CD4-positive, alpha-beta T cell treated with Interleukin-12 subunit alpha and Interleukin-12 subunit beta, for 1 hour (primary cell): Measurements from ENCODE around the gene DOCK11.

ENCODE experiments used
- DNase-seq: peaks from one replicate; pipeline ENCODE4 v3.0.0-alpha.2; 2020

The DOCK11 gene

DNA sequence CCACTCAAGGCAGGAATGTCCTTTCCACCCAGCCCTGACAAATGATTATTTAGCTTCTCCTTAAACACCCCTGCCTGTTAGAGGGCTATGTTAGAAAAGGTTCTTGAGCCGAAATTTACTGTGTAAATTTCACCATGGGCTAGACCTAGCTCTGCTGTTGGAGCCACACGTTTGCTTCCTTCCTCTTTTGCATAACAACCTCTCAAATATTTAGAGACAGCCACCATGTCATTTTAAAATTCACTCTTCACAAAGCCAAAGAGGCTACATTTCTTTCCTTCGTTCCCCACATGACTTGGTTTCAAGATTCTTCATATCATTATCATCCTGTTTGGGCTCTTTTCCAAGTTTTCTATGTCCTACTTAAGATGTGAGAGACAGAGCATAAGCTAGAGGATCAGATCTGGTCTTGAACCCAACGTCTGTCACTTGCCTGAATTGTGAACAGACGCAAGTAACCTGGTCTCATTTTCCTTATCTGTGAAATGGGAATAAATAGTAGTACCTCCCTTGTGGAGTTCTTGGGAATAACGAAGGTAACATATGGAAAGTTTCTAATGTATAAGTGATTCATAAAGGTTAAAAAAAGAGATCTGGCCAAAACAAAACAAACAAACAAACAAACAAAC is 6.7 kb downstream of the DOCK11 start:
- no peak for DNase-seq

DNA sequence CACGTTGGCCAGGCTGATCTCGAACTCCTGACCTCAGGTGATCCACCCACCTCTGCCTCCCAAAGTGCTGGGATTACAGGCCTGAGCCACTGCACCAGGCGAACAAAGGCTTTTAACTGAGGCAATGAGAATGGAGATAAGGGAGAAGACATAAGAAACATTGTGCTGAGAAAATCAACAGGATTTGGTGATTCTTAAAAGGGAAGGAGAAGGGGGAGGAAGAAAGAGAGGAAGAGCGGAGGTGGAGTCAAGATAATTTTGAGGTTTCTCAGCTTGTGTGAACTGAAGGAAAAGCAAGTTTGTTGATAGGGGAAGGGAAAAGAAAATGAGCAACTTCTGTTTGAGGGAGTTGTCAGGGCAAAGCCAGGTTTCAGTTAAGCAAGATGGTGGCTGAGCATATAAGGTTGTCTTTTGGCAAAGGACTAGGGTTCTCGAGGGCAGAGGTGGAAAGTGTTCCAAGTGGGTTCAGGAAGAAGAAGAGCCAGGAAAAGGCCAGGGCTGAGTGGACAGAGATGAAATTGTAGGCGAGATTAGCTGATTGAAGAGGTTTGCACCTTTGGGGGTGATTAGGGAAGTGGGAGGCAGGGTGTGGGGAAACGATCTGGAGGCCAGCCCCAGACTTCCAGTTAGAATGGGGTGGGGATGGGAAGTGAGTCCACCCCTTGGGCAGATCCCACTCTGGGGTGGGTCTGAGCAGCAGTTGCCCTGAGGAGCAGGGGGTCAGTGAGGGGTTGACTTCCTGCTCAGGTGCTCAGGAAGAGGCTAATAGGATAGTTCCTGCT is 7.8 kb downstream of the DOCK11 start:
- no peak for DNase-seq

DNA sequence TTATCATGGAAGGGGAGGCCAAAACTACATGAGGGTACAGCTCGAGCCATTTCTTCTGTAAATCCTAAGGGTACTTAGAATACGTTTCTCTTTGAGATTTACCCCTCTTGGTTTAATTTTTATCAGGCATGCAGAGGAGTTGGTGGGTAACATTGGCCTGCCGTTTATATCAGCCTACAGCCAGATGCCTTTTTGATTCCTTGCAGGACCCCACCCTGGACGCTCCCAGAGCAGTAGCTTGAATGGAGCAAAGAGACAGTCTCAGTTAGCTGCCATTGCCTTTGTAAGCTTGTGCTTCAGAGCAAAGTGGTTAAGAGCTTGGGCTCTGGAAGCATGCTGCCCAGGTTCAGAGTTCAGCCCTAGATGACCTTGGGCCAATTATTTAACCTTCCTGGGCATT is 9.0 kb downstream of the DOCK11 start:
- no peak for DNase-seq

DNA sequence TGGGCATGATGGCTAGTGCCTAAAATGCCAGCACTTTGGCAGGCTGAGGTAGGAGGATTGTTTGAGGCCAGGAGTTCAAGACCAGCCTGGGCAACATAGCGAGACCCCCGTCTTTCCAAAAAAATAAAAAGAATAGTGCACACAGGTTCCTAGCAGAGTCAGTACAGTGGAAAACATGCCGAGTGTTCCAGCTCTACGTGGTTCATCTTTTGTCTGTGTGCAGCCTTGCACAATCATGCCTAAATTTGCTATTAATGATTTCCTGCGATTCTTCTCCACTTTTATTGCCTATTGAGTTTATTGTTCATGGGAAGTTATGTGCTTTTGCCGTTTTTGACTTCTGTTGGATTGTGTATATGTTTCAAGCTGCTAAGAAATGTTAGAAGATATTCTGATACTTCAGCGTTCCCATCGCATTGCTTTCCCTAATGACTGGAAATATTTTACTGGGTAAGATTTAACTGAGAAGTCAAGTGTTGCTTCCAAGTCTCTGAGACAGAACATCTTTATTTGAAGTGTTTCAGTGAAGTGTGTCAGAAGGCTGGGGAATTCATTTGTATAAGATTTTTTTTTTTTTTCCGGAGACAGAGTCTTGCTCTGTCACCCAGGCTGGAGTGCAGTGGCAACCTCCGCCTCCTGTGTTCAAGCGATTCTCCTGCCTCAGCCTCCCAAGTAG is 11.3 kb downstream of the DOCK11 start:
- DNase-seq = no peak

DNA sequence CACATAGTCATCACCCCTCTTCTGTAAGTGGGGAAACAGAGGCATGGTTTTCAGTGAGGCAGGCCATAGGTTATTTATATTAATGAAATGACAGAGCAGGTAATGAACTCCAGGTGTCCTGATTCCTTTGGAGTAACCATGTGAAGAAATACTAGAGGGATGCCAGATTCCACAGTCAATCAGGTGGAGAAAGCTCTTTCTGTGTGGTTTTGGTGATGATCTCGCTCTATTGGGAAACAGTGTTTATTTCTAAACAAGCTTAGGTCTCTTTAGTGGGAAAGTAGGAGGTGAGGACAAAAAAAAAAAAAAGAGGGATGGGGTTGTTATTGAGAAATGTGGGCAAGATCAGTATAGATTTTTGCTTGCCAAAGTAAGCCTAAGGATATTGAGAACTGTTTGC is 12.2 kb downstream of the DOCK11 start:
- no peak for DNase-seq

DNA sequence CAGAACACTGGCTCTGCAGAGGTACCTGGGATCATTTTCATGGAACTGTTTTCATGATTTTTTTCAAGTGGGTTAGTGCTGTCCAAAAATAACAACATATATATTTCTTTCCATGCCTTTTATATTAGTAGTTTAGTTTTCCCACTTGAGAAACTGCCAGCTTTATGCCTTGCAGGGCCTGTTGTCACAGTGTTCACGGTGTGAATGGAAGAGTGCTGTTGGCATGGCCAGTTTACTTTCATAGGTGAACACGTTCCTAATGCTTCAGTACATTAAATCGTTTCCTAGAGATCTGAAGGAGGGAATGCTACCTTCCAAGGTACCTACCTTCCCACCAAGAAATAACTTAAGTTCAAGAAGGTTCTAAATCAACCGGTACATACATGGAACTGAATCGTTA is 12.6 kb downstream of the DOCK11 start:
- no peak for DNase-seq

DNA sequence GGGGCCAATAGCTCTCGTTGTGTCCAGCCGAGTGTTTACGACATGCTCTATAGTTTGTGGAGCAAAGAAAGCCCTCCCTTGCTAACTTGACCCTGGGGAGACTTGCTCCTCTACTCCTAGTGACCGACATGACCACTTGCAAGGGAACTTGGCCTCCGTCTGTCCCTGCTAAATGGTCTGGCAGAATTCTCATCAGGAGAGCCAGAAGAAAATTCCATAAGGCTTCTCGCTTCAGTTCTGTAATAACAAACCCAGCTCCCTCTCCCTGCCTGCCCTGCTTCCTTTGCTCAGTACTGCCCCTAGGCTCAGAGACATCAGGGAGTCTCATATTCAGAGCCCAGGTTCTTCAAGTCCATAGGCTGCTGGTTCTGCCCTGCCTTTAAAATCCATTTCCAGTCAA is 13.0 kb downstream of the DOCK11 start:
- DNase-seq = no peak

DNA sequence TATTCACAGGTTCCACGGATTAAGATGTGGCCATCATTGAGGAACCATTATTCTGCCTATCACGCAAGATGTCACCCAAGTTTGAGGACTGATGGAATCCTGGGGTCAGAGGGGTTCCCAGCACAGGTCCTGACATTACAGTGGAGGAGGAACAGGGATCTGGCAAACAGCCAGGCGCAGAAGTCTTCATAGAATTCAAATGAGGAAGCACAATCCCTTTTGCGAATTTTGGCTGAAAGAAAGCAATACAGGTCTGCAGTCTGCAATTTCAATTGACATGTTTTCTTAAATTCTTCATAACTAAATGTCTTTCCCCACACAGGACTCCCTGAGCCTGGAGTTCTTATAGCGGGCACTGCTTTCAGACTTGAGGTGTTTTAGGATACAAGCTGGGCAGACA is 14.5 kb downstream of the DOCK11 start:
- no peak for DNase-seq

DNA sequence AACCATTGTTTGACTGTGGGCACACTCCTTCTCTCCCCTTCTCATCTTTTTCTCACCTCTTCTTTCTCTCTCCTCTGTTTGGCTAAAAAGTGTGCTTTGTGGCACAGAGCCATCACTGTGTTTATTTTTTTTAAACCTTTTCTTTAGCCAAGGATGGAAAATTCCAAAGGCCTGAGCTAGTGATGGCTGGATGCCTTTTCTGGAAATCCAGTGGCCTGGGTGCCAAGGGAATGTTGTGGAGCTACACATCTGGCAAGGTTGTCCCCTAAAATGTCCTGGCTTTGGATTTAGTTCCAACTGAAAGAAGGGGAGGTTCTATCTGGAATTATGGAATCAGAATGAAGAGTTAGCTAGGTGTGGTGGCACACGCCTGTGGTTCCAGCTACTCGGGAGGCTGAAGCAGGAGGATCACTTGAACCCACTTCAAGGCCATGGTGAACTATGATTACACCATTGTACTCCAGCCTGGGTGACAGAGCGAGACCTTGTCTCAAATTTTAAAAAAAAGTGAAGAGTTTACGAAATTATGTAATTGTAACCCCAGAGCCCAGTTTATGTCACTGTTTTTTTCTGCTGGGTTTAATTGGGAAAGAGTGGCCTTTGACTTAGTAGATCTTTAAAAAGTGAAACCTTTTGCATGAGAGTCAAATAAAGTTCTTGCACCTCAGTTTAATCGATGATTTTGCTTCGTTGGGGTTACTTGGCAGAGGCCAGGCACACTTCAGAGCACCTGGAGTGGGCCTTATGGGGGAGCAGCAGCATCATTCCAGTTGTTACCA is 17.7 kb downstream of the DOCK11 start:
- DNase-seq = no peak

DNA sequence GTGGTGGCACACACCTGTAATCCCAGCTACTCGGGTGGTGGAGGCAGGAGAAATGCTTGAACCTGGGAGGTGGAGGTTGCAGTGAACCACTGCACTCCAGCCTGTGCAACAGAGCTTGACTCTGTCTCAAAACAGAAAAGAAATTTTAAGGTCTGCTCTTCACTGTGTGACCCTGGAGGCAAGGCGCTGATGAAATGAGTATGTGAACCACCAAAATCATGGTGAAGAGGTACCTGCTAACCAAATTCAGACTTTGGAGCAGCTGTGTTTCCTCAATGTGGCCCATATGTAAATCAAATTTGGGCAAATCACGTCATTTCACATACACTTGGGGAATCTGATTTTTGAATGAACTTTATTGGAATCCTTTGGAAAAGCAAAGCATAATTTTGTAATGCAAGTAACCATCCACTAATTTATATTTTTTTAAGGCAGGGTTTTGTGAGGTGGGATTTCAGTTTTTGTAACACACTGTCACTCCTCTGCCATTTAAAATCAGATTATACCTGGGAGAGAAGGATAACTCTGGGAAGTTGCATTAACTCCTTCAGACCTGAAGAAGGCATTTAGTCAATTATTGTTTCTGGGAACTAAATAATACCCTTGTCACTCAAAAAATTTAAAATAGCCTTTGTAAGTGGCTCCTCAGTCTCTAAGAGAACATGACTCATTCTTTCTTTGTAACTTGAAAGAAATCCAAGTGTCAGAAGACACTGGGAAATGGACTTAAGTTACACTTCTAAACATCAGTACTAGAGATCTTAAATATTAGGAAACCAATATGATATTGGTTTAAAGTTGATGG is 24.0 kb downstream of the DOCK11 start:
- DNase-seq = no peak

DNA sequence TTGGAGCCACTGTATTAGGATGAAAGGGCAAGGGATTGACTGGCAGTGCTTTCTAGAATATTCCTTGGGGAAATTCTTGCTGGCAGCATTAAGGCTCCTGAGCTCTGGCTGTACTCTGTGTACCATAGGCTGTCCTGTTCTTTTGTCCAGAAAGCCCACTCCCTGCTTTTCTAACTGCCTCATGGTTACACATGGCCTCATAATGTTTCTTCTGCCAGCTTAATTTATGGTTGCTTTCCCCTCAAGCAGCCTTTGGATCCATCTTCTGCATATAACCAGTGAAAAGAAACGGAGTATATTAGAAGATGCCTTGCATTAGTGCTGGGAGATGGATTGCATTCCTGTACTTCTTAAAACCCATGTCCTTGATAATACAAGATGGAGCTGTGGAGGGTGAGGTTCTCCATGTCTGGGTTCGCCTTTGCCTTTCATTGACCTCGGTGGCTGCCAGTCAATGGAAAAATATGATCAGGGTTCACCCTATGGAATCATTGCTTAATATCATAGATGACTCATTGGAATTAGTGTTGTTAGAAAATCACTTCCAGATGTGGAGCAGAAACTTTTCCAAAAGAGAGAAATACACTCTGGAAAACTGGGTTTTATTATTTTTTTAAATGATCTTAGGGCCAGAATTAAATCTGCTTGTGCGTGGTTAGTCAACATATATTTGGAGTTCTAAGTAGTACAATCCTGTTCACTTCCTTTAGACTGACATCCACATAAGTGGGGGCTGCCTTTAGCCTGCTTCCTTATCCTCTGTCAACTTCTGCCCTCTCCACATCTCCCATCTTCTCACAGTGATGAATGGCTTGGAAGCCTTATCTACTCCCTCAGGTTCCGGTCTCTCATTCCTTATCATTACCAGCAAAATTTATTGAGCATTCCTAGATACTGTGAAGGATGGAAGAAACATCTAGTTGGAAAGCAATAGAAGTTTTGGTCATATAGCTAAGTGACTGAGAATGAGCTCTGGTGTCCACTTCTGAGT is 24.9 kb downstream of the DOCK11 start:
- DNase-seq = no peak

DNA sequence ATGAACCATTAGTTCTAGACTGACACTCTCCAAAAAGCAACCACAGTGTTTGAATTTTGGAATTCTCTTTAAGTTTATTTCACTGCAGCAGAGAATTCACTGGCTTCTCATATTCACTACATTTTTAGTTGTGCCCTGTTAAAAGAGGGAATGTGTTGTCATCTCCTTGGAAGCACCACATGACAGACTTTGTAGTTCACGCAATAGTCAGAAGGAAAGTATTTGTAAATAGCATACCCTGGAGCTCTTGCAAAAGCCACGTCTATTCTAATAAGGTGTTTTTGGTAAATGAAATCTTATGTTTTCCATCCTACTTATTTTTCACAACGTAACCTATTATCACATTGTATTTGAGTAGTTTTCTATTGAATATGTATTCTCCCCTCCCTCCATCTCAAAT is 25.8 kb downstream of the DOCK11 start:
- DNase-seq = no peak

DNA sequence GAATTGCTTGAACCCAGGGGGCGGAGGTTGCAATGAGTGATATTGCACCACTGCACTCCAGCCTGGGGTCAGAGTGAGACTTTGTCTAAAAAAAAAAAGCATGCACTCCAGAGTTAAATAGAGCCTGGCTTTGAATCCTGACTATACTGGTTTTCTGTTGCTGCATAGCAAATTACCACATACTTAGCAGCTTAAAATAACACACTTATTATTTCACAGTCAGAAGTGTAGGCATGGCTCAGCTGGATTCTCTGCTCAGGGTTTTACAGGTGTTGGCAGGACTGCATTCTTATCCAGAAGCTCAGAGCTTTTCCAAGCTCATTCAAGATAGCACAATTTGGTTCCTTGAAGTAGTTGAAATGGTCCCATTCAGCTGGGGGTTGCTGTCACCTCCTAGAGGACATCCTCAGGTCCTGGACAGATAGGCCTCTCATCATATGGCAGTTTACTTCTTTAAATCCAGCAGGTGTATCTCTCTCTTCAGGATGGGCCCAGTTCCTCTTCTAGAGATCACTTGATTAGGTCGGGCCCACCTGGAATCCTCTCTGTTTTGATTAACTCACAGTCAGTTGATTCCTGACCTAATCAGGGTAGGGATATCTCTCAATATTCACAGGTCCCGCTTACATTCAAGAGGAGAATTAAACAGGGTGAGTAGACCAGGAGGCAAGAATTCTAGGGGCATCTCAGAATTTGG is 26.8 kb downstream of the DOCK11 start:
- no peak for DNase-seq

DNA sequence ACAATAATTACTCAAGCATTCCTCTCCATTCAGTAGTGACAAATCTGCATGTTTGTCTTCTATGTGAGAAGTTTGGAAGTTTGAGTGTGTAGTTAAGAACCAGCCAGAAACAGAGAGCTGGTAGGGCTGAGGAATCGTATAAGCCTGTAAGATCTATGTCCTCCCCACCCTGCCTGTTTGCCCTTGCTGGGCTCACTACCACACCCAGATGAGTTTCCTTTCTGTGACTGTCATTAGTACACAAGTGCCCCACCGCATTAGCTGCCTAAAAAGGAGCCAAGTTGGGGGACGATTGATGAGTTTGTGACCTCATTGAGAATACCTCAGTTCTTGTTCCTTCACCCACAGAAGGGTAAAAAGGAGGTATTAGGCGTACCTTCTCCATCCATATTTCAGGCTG is 28.3 kb downstream of the DOCK11 start:
- DNase-seq = peak; percentile 67

DNA sequence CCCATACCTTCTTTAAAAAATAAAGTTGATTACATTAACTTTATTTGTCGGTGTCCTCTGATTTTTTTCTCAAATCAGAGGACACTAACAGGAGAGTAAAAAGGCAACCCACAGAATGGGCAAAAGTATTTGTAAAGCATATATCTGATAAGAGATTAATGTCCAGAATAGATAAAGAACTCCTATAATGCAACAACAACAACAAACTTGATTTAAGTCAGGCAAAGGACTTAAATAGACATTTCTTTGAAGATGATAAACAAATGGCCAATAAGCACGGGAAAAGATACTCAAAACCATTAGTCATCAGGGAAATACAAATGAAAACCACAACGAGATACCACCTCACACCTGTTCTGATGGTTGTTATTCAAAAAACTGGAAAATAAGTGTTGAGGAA is 28.7 kb downstream of the DOCK11 start:
- DNase-seq = no peak

DNA sequence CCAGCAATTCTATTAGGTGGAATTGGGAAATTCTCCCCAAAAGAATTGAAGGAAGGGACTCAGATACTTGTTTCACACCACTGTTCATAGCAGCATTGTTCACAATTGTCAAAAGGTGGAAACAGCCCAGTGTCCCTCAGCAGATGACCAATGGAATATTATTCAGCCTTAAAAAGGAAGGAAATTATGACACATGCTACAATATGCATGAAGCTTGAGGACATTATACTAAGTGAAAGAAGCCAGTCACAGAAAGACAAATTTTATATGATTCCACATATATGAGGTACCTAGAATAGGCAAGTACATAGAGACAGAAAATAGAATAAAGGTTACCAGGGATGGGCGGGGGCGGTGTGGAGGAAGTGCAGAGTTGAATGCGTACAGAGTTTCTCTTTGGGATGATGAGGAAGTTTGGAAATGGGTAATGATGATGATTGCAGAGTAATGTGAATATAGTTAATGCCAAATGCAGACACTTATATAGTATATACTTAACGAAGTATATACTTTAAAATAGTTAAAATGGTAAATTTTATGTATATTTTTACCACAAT is 29.6 kb downstream of the DOCK11 start:
- no peak for DNase-seq

DNA sequence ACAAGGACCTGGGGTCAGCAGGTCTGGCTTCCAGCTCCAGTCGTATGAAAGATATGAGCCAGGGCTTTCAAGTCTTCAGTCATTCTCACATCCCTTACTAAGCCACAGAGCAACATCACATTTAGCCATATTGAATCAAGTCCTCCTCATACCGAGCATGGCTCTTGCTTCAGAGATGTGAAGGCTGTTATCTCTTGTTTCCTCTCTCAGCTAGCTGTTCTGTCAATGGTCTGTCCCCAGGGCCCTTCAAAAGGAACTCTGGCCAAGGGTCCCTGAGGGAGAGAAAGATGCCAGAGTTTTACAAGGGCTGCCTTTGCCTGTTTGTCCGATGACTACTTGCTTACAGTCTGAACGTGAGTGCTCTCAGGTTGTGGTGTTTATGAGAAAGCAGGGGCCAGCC is 30.5 kb downstream of the DOCK11 start:
- no peak for DNase-seq

DNA sequence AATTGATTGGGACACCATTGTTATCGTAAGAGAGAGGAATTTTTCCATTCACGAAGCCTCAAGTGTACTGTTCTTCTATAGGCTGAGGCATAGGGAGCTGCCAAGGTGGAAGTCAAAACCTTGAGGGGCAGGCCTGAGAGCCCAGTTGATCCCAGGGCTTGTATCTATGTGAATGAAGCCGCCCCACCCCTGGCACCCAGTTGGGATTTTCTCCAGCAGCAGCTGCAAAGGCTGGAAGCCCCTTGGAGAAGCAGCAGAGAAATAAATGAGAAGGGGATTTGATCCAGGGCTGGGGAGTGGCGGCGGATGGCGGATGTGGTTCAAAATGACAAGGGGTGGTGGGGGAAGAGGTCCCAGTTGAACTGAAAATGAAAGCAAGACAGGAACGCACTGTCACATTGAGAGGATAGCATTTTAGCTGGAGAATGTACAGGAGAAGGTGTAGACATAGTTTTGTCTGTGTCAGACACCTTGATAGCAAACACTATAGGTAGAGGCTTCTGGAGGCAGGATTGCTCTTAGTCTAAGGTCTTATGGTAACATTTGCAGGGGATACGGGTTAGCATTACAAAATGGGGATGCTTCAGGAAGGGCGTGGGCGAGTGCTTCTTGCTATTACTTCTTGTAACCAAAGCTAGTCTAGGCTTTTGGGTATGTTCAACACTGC is 32.6 kb downstream of the DOCK11 start:
- DNase-seq = peak; percentile 64

DNA sequence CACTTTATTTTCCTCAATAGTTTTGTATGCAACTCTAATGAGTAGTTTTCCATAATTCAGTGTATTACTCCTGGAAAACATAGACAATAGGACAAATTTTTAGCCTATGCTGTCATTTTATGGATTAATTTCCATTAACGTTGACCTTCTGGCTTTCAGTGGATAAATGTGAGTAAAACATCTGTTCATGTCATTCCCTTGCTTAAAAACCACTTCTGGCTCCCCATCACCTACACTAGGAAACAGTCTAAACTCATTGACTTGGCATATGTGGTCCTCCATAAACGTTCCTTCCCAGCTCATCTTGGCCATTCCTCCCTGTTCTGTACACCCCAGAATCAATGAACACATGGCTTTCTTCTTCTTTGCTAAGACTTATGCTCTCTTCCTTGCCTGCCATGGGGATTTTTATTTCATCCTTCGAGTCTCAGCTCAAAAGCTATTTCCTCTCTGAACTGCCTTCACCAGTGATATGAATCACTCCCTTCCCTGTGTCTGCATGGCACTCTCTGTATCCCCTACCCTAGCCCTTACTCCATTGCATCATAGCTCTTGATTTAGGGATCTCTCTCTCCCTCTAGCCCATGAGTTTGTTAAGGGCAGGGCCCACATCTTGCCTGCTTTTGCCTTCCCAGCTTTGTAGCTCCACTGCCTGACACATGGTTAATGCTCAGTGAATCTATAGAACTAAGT is 34.8 kb downstream of the DOCK11 start:
- DNase-seq = peak; percentile 25
